K562 (cell line): Measurements from ENCODE around the gene RARRES2. TPM values are rescaled to one million over a fixed set of nuclear protein-coding genes. Genes with fewer than 3 reads are reported as not detected.

Source experiments
- GABPB2 ChIP-seq: fragments of 250-450 bp; sonication (Bioruptor Pico); conservative IDR thresholded peaks from 2 replicates; pipeline ENCODE4 v1.5.1; 2021; ENCODE audit warnings: mild to moderate bottlenecking
- GATA2 ChIP-seq: sonication (generic); formaldehyde crosslinking; IDR thresholded peaks from 2 replicates; pipeline ENCODE4 v1.4.0; 2020; ENCODE audit warnings: mild to moderate bottlenecking, missing genetic modification reagents
- ILF3 ChIP-seq: fragments of 450-650 bp; IDR thresholded peaks from 2 replicates; pipeline ENCODE4 v1.6.1; 2018; ENCODE audit warnings: antibody characterized with exemption, mild to moderate bottlenecking, moderate library complexity, borderline replicate concordance
- MBD2 ChIP-seq: sonication (generic); IDR thresholded peaks from 2 replicates; pipeline ENCODE4 v1.6.1; 2016; ENCODE audit warnings: low read depth, borderline replicate concordance
- MTA3 ChIP-seq: fragments of 450-650 bp; formaldehyde crosslinking; IDR thresholded peaks from 2 replicates; pipeline ENCODE4 v1.6.1; 2017; ENCODE audit warnings: mild to moderate bottlenecking, borderline replicate concordance
- PML ChIP-seq: IDR thresholded peaks from 2 replicates; pipeline ENCODE4 v1.6.1; 2012; ENCODE audit warnings: low read length, inconsistent platforms
- POLR3A ChIP-seq: IDR thresholded peaks from 2 replicates; pipeline ENCODE4 v1.6.1; 2011; ENCODE audit warnings: borderline replicate concordance, mild to moderate bottlenecking, moderate library complexity; ENCODE audit not compliant: insufficient read length, insufficient read depth; ENCODE audit errors: extremely low read depth
- SAFB2 ChIP-seq: fragments of 200-400 bp; formaldehyde crosslinking; IDR thresholded peaks from 2 replicates; pipeline ENCODE4 v1.6.1; 2018; ENCODE audit warnings: borderline replicate concordance, low read length, low read depth, moderate library complexity; ENCODE audit not compliant: severe bottlenecking
- SMARCA4 ChIP-seq: fragments of 450-650 bp; IDR thresholded peaks from 2 replicates; pipeline ENCODE4 v1.6.1; 2016
- SMARCE1 ChIP-seq: fragments of 450-650 bp; IDR thresholded peaks from 2 replicates; pipeline ENCODE4 v1.7.1; 2016; ENCODE audit warnings: mild to moderate bottlenecking
- SNRNP70 ChIP-seq: fragments of 200-400 bp; formaldehyde crosslinking; optimal IDR thresholded peaks from 2 replicates; pipeline ENCODE3; 2017; ENCODE audit warnings: low read depth, low read length
- U2AF2 ChIP-seq: fragments of 200-400 bp; formaldehyde crosslinking; optimal IDR thresholded peaks from 2 replicates; pipeline ENCODE3; 2017; ENCODE audit warnings: low read depth, mild to moderate bottlenecking, low read length
- WHSC1 ChIP-seq: IDR thresholded peaks from one replicate; pipeline ENCODE4 v1.6.1; 2012; ENCODE audit warnings: low read length, control low read depth, inconsistent platforms
- ZNF175 ChIP-seq: fragments of 200-800 bp; sonication (Bioruptor generic); IDR thresholded peaks from 2 replicates; pipeline ENCODE4 v1.6.1; 2016; ENCODE audit warnings: low read depth, mild to moderate bottlenecking, missing genetic modification characterization, missing compliant biosample characterization
- ZNF224 ChIP-seq: sonication (generic); formaldehyde crosslinking; IDR thresholded peaks from 2 replicates; pipeline ENCODE4 v1.8.0; 2022; ENCODE audit warnings: mild to moderate bottlenecking, missing genetic modification reagents
- ZNF232 ChIP-seq: sonication (generic); formaldehyde crosslinking; IDR thresholded peaks from 2 replicates; pipeline ENCODE4 v1.8.0; 2022; ENCODE audit warnings: mild to moderate bottlenecking, missing genetic modification reagents
- ZNF347 ChIP-seq: fragments of 450-650 bp; formaldehyde crosslinking; IDR thresholded peaks from 2 replicates; pipeline ENCODE4 v1.4.0; 2020; ENCODE audit warnings: low read depth, mild to moderate bottlenecking, moderate library complexity
- polyA plus RNA-seq, 8 experiments: library from polyadenylated mRNA; depleted of rRNA in 4 of 8; stranded (reverse) in 5 of 8; unstranded in 3 of 8; fragments of >200 nt; fragmentation: Nextera tagmentation in 2 of 8; fragmentation: Illumina TruSeq in 1 of 8; extraction: Ambion mirVana in 2 of 8; extraction: Trizol in 1 of 8; gene quantifications; 2 replicates each; pipeline versions ENCODE4 v1.2.1 to v1.2.3, GENCODE V29; 2011 to 2014; ENCODE audit warnings: inconsistent platforms in 1 of 8, missing spikeins in 1 of 8
- total RNA-seq, 7 experiments: library from RNA; depleted of rRNA in 6 of 7; stranded (reverse); fragments of >200 nt in 6 of 7; fragmentation: Illumina TruSeq in 2 of 7; extraction: Trizol in 2 of 7; gene quantifications; 2 replicates each; pipeline versions ENCODE4 v1.2.1 to v1.2.3, GENCODE V29; 2011 to 2021; ENCODE audit warnings: low replicate concordance in 1 of 7
- TF ChIP-seq, protein P1 (sequence below): fragments of 250-450 bp; sonication (Bioruptor Pico); IDR thresholded peaks from 2 replicates; pipeline ENCODE4 v1.5.0; 2022; ENCODE audit warnings: mild to moderate bottlenecking
- TF ChIP-seq, protein P2 (sequence below): sonication (generic); formaldehyde crosslinking; IDR thresholded peaks from 2 replicates; pipeline ENCODE4 v1.8.0; 2022; ENCODE audit warnings: mild to moderate bottlenecking, missing genetic modification reagents
- TF ChIP-seq, protein P3 (sequence below): fragments of 250-450 bp; sonication (Bioruptor Pico); IDR thresholded peaks from 2 replicates; pipeline ENCODE4 v1.5.0; 2021; ENCODE audit warnings: mild to moderate bottlenecking, moderate library complexity
- TF ChIP-seq, protein P4 (sequence below): fragments of 450-650 bp; conservative IDR thresholded peaks from 2 replicates; pipeline ENCODE4 v1.6.1; 2016; ENCODE audit warnings: missing genetic modification characterization, low read depth, mild to moderate bottlenecking, control low read depth, missing compliant biosample characterization

RARRES2 gene
- total and polyA plus RNA-seq, 9 of the 15 experiments (the other 6 are each of a cell fraction or from before 2014, with no cell fraction given), result 0.11 to 1.7 (median 0.23) TPM; not detected in 6

DNA sequence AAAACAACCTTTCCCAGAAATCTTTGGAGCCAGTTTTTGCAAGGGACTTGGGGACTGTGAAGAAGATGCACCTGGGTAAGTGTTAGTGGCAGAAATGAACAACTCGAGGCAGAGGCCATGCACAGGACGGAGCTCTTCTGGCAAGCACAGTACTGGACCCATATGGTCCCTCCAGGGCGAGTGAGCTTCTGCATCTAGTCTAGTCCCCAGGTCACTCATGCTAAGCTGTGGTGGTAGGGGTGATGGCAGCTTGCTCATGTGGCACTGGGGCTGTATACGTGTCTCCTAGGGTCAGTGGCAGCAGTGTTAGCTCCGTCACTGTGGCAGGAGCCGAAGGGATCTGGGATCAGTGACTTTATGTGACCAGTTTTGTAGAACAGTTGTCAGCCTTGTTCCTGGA is 27.6 kb downstream of the RARRES2 start (continued):
- TF ChIP-seq ZNF347 (CRISPR knock-in tag) (no peak), GABPB2 (peak; percentile 54; the same call in 1 of the 2 replicates), ZNF232 (no peak), SNRNP70 (no peak), ILF3 (no peak), ZNF224 (no peak), SMARCE1 (no peak), SAFB2 (no peak), GATA2 (CRISPR knock-in tag) (no peak), POLR3A (no peak), SMARCA4 (no peak), WHSC1 (peak; percentile 100), MBD2 (peak; percentile 44; the same call in 1 of the 2 replicates), MTA3 (no peak), ZNF175 (CRISPR knock-in tag) (0 out of 2 replicates have a peak, but pooled peaks have one; percentile 5), U2AF2 (no peak), PML (no peak)
- TF ChIP-seq, protein P1, sequence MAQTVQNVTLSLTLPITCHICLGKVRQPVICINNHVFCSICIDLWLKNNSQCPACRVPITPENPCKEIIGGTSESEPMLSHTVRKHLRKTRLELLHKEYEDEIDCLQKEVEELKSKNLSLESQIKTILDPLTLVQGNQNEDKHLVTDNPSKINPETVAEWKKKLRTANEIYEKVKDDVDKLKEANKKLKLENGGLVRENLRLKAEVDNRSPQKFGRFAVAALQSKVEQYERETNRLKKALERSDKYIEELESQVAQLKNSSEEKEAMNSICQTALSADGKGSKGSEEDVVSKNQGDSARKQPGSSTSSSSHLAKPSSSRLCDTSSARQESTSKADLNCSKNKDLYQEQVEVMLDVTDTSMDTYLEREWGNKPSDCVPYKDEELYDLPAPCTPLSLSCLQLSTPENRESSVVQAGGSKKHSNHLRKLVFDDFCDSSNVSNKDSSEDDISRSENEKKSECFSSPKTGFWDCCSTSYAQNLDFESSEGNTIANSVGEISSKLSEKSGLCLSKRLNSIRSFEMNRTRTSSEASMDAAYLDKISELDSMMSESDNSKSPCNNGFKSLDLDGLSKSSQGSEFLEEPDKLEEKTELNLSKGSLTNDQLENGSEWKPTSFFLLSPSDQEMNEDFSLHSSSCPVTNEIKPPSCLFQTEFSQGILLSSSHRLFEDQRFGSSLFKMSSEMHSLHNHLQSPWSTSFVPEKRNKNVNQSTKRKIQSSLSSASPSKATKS (CRISPR knock-in tag), result no peak
- TF ChIP-seq, protein P2, sequence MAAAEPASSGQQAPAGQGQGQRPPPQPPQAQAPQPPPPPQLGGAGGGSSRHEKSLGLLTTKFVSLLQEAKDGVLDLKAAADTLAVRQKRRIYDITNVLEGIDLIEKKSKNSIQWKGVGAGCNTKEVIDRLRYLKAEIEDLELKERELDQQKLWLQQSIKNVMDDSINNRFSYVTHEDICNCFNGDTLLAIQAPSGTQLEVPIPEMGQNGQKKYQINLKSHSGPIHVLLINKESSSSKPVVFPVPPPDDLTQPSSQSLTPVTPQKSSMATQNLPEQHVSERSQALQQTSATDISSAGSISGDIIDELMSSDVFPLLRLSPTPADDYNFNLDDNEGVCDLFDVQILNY (CRISPR knock-in tag), result no peak
- TF ChIP-seq, protein P3, sequence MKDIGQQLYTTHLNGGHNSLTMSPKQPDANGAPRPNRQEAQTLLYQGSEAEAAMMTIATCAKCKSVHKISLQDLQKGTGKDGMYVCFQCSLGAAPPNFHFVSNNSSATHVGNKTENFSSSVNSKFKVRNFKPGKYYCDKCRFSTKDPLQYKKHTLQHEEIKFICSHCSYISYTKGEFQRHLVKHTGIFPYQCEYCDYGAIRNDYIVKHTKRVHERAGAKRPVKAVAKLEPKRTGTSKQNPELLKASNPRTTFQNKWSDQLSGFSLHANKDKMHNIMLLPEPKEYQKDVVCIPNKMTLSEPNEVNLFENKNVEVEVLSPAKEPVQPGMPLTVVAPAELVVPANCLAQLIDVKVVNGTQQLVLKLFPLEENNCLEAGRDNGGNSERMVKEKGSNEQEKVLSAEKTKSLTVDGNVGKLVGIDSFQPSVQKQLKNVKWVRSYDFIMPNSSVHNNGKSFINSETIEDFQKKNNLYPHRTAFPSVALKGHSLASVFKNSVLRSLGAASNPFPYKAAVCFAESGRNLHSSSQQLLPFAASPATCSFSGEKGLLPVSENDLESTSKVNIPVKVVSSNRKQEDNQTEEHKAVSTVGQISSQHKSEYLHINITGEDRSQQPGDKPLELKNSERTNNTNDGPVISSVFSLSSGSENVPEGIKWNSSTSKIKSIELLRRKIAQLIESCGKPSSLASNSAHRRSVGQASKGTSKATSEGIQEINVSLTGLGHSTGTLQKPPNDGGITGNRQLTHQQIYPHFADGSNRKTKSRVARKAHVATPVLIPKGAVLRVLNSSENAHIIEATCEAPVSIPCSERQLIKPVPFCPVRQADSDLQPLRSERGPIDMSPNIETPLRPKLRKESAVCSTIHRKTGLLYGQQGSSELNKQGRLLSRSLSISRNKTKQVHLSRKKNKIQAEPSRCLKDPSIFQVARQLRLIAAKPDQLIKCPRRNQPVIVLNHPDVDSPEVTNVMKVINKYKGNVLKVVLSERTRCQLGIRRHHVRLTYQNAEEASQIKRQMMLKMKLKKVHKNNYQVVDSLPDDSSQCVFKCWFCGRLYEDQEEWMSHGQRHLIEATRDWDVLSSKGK, result no peak
- TF ChIP-seq, protein P4, sequence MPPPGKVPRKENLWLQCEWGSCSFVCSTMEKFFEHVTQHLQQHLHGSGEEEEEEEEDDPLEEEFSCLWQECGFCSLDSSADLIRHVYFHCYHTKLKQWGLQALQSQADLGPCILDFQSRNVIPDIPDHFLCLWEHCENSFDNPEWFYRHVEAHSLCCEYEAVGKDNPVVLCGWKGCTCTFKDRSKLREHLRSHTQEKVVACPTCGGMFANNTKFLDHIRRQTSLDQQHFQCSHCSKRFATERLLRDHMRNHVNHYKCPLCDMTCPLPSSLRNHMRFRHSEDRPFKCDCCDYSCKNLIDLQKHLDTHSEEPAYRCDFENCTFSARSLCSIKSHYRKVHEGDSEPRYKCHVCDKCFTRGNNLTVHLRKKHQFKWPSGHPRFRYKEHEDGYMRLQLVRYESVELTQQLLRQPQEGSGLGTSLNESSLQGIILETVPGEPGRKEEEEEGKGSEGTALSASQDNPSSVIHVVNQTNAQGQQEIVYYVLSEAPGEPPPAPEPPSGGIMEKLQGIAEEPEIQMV (tag), result no peak; the same call in 1 of the 2 replicates
